Stimulated activated CD8-positive, alpha-beta memory T cell treated with anti-CD3 and anti-CD28 coated beads, Interleukin-12 subunit alpha, Interleukin-12 subunit beta, amount 100 ng/mL, for 24 hours (primary cell): ENCODE measurements around the gene HSPA1L.
A peak's percentile ranks its signal among the peaks of the same experiment; 100 is the strongest.
"Not testable (repeated sequence)": the region's sequence is repeated elsewhere in the genome, so short reads cannot be mapped to it uniquely, and the experiment has no call there.

ENCODE experiments used
- DNase-seq: peaks from one replicate; pipeline ENCODE4 v3.0.0-alpha.2; 2020; ENCODE audit errors: extremely low read depth

Gene HSPA1L

DNA sequence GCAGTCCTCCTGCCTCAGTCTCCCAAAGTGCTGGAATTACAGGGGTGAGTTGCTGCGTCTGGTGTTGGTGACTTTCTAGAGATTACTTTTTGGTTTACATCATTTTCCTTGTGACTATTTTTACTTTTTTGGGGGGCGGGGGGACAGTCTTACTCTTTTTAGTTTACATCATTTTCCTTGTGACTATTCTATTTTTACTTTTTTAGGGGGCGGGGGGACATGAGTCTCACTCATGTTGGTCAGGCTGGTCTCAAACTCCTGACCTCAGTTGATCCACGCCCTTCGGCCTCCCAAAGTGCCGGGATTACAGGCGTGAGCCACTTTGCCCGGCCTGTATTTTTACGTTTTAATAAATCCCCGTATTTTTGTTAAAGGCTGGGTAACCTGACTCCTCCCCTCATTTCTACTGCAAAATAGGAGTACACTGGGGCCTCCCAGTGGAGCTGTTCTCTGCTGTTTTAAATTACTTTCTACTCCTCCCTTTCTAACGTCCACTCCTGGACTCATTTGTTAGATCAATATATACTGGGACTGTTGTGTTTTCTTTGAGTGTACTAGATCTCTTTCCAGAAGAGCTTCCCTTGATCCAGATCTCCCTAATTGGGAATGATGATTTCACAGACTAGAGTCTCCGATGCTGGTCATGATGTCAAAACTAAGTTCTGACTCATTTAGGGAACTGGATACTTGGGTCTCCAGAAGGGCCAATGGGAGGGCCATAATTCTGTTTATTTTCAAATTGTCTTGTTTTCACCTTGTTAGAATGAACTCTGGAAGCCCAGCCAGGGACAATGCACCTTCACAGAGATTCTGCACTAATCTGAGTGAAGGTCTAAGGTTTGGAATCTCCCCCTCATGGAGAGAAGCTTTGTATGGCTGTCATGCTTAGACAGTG, 21.6 kb upstream of the HSPA1L start:
- DNase-seq, result no peak

DNA sequence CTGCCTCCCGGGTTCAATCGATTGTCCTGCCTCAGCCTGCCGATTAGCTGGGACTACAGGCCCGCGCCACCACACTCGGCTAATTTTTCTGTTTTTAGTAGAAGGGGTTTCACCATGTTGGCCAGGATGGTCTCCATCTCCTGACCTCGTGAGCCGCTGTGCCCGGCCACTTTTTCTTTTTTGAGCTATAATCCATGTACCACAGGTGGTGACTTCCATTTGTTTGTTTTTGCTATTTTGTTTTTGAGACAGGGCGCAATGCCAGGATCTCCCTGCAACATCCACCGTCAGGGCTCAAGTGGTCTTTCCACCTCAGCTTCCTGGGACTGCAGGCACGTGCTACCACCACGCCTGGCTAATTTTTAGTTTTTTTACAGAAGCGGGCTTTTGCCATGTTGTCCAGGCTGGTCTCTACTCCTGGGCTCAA, 21.0 kb upstream of the HSPA1L start:
- no peak for DNase-seq

DNA sequence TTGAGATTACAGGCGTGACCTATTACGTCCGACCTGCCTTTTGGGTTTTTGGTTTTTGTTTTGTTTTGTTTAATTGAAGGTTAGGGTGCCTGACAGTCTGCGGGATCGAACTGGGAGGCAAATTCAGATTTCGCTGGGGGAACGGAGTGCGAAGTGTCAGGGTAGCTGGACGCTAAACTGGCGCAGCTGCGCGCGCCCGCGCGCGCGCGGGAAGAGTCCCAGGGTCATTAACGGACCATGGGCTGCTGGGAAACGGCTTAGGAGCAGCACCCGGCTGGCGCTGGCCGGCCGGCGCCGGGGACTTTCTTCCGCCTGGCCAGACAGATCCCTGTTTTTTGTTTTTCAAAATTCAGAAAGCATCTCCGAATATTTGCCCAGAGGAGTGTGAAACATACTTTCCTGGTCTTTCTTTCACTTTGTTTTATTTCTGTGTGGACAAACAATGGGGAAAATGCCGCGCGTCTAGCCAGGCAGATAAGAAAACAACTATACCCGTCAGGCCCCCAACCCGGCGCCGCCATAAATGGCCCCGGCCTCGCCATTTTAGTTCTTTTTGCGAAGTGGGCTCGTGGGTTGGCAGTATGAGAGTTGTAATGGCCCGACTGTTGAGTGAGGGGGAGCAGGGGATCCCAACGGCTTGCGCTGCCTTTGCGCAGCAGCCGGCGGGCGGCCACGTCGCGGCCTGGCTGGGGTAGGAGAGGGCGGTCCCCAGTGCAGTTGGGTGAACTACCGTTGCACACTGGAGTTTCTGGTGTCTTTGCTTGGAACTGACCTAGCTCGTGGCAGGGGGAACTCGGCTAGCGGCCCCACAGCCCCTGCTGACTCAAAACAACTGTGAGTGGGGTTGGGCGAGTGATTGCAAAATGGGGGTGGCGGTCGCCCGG, 19.5 kb upstream of the HSPA1L start:
- DNase-seq, result no peak

DNA sequence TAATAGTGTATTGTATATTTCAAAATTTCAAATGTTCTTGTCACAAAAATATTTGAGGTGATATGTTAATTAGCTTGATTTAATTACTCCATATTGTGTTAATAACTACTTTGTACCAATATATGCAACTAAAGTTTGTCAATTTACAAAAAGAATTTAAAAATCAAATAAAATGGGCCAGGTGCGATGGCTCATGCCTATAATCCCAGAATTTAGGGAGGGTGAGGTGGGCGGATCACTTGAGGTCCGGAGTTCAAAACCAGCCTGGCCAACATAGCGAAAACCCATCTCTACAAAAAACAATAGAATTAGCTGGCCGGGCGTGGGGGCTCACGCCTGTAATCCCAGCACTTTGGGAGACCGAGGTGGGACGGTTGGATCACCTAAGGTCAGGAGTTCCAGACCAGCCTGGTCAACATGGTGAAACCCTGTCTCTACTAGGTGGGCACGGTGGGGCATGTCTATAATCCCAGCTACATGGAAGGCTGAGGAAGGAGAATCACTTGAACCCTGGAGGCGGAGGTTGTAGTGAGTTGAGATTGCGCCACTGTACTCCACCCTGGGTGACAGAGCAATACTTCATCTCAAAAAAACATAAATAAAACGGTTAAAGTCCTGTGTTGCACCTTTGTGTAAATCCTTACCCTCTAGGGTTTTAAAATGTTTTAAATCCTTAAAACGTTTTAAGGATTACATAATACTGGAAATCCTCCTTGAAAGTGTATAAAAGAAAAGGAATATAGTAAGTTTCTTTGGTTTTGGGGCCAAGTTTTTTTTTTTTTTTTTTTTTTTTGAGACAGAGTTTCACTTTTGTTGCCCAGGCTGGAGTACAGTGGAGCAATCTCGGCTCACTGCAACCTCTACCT, 16.5 kb upstream of the HSPA1L start:
- no peak for DNase-seq

DNA sequence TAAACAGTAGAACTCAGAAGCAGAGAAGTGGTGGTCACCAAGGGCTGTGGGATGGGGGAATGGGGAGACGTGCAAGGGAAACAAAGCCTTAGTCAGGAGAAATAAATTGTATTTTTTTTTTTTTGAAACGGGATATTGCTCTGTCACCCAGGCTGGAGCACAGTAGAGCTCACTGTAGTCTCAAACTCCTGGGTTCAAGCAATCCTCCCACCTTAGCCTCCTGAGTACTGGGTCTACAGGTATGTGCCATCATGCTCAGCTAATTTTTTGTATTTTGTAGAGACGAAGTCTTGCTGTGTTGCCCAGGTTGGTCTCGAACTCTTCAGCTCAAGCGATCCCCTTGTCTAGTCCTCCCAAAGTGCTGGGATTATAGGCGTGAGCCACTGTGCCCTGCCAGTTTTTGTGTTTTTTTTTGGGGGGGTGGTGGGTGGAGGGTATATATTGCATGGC, 15.8 kb upstream of the HSPA1L start:
- DNase-seq, result no peak

DNA sequence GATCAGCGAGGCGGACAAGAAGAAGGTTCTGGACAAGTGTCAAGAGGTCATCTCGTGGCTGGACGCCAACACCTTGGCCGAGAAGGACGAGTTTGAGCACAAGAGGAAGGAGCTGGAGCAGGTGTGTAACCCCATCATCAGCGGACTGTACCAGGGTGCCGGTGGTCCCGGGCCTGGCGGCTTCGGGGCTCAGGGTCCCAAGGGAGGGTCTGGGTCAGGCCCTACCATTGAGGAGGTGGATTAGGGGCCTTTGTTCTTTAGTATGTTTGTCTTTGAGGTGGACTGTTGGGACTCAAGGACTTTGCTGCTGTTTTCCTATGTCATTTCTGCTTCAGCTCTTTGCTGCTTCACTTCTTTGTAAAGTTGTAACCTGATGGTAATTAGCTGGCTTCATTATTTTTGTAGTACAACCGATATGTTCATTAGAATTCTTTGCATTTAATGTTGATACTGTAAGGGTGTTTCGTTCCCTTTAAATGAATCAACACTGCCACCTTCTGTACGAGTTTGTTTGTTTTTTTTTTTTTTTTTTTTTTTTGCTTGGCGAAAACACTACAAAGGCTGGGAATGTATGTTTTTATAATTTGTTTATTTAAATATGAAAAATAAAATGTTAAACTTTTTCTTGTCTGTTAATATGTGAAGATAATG, 14.7 kb upstream of the HSPA1L start:
- DNase-seq, result no peak

DNA sequence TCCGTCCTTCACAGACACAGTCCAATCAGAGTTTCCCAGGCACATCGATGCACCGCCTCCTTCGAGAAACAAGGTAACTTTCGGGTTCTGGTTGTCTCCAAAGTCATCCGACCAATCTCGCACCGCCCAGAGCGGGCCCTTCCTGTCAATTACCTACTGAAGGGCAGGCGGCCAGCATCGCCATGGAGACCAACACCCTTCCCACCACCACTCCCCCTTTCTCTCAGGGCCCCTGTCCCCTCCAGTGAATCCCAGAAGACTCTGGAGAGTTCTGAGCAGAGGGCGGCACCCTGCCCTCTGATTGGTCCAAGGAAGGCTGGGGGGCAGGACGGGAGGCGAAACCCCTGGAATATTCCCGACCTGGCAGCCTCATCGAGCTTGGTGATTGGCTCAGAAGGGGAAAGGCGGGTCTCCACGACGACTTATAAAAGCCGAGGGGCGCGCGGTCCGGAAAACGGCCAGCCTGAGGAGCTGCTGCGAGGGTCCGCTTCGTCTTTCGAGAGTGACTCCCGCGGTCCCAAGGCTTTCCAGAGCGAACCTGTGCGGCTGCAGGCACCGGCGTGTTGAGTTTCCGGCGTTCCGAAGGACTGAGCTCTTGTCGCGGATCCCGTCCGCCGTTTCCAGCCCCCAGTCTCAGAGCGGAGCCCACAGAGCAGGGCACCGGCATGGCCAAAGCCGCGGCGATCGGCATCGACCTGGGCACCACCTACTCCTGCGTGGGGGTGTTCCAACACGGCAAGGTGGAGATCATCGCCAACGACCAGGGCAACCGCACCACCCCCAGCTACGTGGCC, 12.4 kb upstream of the HSPA1L start, which contains the start of gene HSPA1B:
TSS of gene HSPA1B (plus strand) at position 453 of the 794 bp plus-strand sequence. CDS start at position 666, 213 bp downstream.
- DNase-seq, result peak; percentile 78

DNA sequence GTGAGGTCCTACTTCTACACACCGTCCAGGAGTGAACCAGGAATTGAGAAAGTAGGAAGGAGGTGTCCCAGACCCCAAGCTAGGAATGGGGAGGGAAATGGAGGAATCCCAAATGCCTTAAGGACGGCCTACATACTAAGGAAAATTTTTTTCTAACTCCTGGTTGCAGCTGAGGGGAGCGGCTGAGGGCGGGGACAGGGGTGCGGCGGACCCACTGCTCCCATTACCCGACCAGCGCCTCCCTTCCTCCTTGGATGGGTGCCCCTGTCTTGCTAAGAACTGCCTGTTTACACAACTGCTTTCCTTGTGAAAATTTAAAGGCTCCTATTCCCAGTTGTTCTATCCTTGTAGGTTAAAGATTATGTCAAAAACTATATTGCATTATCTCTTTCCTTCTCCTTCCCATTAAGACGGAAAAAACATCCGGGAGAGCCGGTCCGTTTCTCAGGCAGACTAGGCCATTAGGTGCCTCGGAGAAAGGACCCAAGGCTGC, 11.8 kb upstream of the HSPA1L start:
- no peak for DNase-seq

DNA sequence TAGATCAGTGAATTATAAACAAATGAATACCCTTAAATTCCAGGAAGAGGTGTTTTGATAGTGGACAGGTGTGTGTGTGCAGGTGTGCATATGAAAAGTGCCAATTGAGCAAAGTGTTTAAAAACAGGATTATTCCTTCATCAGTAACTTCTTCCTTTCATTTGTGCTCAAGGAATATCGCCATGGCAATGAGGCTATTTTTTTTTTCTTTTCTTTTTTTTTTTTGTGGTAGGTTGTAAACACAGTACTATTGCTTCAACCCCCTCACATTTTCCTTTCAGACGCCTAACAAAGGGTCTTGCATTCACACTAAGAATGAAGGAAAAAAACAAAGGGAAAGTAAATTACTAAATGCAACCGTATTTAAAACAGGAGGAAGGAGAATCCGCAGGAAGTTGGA, 10.5 kb upstream of the HSPA1L start:
- no peak for DNase-seq

DNA sequence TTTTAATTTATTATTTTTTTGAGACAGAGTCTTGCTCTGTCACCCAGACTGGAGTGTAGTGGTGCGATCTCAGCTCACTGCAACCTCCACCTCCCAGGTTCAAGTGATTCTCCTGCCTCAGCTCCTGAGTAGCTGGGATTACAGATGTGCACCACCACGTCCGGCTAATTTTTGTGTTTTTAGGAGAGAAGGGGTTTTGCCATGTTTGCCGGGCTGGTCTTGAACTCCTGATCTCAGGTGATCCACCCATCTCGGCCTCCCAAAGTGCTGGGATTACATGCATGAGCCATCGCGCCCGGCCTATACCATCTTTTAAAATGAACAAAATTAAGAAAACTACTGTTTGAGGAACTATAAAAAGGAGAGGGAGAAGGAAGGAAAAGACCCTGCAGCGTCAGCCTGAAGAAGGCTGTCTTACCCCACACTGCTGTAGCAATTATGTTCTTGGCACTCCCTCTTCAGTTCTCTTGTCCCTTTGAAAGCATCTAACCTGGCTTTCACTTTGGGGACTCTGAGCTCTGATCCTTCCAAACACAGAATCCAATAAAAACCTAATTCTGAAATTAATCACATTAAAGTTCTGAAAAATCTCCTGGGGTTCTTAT, 8.6 kb upstream of the HSPA1L start:
- DNase-seq, result not testable (repeated sequence)

DNA sequence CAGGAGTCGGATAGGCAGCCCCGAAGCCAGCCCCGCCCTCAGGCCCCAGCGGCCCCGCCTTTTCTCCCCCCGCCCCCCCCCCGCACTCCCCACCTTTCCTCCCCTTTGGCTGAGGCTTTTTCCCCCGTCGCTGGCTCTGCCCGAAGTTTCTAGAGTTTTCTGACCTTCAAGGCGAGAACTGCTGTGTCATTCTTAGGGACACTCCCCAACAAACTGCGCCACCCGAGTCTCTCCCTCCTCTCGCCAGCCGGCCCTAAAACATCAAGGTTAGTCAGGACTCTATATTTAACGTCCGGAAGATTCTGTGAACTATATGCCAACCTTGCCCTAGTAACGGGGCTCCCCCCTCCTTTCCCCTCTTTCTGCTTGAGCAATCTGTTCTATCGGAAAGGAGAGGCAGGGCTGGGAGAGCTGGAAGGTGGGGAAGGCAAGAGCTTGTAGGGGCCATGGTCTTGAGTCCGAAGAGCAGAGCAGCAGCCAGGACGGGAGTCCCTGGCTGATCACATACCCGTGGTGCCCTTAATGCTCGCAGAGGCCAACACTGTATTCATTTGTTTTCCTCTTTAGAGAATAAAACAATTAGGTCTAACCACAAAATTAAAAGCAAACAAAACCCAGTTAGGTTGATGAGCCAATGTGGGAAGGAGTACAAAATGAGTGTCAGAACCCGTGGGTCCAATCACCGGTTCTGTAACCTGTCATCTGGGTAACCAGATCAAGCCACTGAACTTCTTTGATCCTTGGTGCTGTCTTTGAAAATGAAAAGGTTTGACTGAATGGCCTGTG, 7.1 kb upstream of the HSPA1L start:
- no peak for DNase-seq

DNA sequence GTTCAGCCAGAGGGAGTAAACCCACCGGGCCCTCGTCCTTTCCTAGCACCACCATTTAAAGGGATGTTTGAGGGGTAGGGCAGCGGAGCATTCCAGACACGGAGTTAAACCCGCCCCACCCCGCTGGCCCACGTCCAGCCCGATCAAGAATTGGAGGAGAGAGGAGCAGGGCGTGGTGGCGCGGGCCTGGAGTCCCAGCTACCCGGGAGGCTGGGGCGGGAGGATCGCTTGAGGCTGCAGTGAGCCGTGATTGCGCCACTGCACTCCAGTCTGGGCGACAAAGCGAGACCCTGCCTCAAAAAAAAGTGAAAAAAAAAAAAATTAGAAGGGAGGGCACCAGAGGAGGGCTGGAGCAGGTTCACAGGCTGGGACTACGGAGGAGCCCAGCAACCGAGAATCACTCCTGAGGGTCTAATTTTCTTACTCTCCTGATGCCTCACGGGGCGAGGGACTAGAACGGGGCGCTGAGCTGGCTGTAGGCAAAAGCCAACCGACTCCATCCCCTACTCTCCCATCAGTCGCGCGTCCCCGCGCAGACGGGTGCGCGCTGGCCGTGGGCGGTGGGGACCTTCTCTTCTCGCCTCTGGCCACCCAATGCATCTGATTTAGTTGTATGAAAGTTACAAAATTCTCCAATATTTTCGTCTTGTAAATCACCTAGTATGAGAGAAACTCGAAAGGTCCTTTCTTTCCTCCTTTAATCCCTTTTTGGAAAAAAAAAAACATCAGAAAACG, 6.4 kb upstream of the HSPA1L start:
- no peak for DNase-seq

DNA sequence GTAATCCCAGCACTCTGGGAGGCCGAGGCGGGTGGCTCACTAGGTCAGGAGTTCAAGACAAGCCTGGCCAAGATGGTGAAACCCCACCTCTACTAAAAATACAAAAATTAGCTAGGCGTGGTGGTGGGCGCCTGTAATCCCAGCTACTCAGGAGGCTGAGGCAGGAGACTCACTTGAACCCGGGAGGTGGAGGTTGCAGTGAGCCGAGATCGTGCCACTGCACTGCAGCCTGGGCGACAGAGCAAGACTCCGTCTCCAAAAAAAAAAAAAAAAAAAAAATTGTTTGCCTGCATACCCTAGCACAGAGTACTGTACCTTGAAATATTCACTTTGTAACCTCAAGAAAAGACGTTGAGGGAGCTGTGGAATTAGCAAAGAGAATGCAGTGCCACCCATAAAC, 5.3 kb upstream of the HSPA1L start:
- not testable (repeated sequence) for DNase-seq

DNA sequence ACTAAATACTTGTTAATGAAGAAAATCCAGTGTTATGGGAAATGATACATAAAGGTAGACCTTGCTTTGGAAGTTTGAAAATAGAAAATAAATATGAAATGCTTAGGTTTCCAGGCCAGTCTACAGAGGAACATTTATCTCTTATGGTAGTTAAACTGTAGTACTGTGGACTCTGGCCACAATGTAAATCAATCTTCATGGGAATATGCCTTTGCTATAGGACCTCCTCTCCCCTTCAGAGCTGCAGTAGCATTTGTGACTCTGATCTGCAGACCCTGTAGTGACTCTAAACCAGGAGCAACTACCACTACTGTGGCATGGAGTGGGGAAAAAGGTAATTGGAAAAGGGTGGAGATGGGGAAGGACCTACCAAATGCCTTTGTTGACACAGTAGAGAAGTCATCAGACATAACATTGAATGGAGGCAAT, 4.8 kb upstream of the HSPA1L start:
- no peak for DNase-seq

DNA sequence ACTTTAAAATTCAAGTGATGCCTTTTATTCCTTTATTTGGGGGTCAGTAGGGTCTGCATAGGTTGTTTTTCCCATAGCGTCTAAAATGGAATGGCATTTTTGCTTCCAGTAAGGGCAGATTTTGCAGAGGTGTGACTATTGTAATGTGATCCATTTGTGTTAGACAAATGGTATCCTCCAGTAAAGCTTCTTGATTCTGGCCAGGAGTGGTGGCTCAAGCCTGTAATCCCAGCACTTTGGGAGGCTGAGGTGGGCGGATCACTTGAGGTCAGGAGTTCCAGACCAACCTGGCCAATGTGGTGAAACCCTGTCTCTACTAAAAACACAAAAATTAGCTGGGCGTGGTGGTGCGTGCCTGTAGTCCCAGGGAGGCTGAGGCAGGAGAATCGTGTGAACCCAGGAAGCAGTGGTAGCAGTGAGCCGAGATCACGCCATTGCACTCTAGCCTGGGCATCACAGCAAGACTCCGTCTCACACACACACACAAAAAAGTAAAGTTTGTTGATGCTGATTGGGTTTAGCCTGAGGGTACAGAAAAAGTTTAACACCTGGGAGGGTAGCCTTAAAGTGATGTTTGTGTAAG, 2.9 kb upstream of the HSPA1L start:
- not testable (repeated sequence) for DNase-seq

DNA sequence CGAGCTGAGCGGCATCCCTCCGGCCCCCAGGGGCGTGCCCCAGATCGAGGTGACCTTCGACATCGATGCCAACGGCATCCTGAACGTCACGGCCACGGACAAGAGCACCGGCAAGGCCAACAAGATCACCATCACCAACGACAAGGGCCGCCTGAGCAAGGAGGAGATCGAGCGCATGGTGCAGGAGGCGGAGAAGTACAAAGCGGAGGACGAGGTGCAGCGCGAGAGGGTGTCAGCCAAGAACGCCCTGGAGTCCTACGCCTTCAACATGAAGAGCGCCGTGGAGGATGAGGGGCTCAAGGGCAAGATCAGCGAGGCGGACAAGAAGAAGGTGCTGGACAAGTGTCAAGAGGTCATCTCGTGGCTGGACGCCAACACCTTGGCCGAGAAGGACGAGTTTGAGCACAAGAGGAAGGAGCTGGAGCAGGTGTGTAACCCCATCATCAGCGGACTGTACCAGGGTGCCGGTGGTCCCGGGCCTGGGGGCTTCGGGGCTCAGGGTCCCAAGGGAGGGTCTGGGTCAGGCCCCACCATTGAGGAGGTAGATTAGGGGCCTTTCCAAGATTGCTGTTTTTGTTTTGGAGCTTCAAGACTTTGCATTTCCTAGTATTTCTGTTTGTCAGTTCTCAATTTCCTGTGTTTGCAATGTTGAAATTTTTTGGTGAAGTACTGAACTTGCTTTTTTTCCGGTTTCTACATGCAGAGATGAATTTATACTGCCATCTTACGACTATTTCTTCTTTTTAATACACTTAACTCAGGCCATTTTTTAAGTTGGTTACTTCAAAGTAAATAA, 2.2 kb upstream of the HSPA1L start:
- DNase-seq, result not testable (repeated sequence)

DNA sequence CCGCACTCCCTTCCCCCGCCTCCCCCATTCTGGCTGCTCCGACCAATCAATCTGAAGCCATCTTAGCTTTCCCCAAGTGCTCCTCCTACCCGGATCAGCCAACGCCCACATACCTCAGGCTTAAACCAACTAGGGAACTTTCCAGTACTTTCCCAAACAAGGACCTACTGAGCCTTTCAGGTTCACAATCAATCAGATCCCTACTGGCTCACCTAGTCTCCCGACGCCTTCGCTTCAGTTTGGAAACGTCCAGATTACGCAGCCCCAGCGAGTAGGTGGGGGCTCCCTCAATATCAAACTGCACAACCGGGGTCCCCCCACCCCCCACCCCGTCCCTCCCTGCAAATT, 432 bp downstream of the HSPA1L start:
- no peak for DNase-seq
